Caco-2 (cell line): ENCODE data around the gene ERI3. TPM values are rescaled to one million over a fixed set of nuclear protein-coding genes. Genes with fewer than 3 reads are reported as not detected.

Experiments used
- BruUV-seq: library from RNA; stranded (reverse); fragments of 400-500 nt; replicated peaks from 2 replicates; lab custom pipeline; 2021; lab: Mats Ljungman, UMichigan
- CTCF ChIA-PET: fragments of 300-600 bp; sonication (Branson Sonifier 250); formaldehyde crosslinking; loops from one replicate; lab custom pipeline; 2022; ENCODE audit warnings: antibody characterized with exemption; lab: Charles Lee
- POLR2A ChIA-PET: fragments of 300-600 bp; sonication (Branson Sonifier 250); formaldehyde crosslinking; loops from one replicate; lab custom pipeline; 2022; ENCODE audit warnings: antibody characterized with exemption; lab: Charles Lee
- DNase-seq, 2 experiments: peaks; one replicate each; pipeline versions ENCODE4 v3.0.0 to v3.0.0-alpha.2; 2020 to 2022
- H3K27me3 ChIP-seq: replicated peaks from 2 replicates; pipeline ENCODE4 v1.6.0; 2011; ENCODE audit warnings: low read length; ENCODE audit not compliant: control insufficient read depth, insufficient read depth
- H3K36me3 ChIP-seq: 2 replicates; pipeline ENCODE4 v1.5.1; 2011; ENCODE audit warnings: low read length; ENCODE audit not compliant: control insufficient read depth, insufficient read depth
- H3K4me1 ChIP-seq: fragments of 250-450 bp; sonication (Bioruptor Pico); 2 replicates; pipeline ENCODE4 v1.5.1; 2020; ENCODE audit warnings: mild to moderate bottlenecking
- H3K4me3 ChIP-seq: 2 replicates; pipeline ENCODE4 v1.5.1; 2011; ENCODE audit warnings: low read depth, mild to moderate bottlenecking, control low read depth, low read length
- H3K9me3 ChIP-seq: fragments of 250-450 bp; sonication (Bioruptor Pico); 2 replicates; pipeline ENCODE4 v1.5.1; 2020; ENCODE audit warnings: mild to moderate bottlenecking, moderate library complexity
- H3K27ac Mint-ChIP-seq: one replicate; pipeline ENCODE4 v1.8.0; 2022; ENCODE audit warnings: mixed read lengths; ENCODE audit not compliant: unreplicated experiment
- H3K27me3 Mint-ChIP-seq: one replicate; pipeline ENCODE4 v1.8.0; 2022; ENCODE audit warnings: mixed read lengths; ENCODE audit not compliant: insufficient read depth, unreplicated experiment
- H3K36me3 Mint-ChIP-seq: one replicate; pipeline ENCODE4 v1.8.0; 2022; ENCODE audit warnings: mild to moderate bottlenecking, mixed read lengths; ENCODE audit not compliant: insufficient read depth, unreplicated experiment
- H3K4me1 Mint-ChIP-seq: one replicate; pipeline ENCODE4 v1.8.0; 2022; ENCODE audit warnings: low read depth, mixed read lengths; ENCODE audit not compliant: unreplicated experiment
- H3K4me3 Mint-ChIP-seq: one replicate; pipeline ENCODE4 v1.8.0; 2022; ENCODE audit warnings: mild to moderate bottlenecking, moderate library complexity, mixed read lengths; ENCODE audit not compliant: unreplicated experiment
- H3K9me3 Mint-ChIP-seq: one replicate; pipeline ENCODE4 v1.8.0; 2022; ENCODE audit warnings: mixed read lengths; ENCODE audit not compliant: unreplicated experiment
- intact Hi-C: fragments of 100-400 bp; cut with micrococcal nuclease; formaldehyde crosslinking; loops from one replicate; pipeline ENCODE4 v1.10.0; 2022; ENCODE audit not compliant: unreplicated experiment
- total RNA-seq: library from RNA; stranded (reverse); gene quantifications from 2 replicates; pipeline ENCODE4 v1.2.3, GENCODE V29; 2022
- TF ChIP-seq, protein P1 (sequence below), 2 experiments: fragments of 200-600 bp in 1 of 2; IDR thresholded peaks; 1 replicate in 1 of 2; 2 replicates in 1 of 2; pipeline versions ENCODE4 v1.5.1 to v1.8.0; 2011 to 2022; ENCODE audit warnings: antibody characterized with exemption in 1 of 2, control low read depth in 1 of 2, inconsistent platforms in 1 of 2, low read depth in 1 of 2, low read length in 1 of 2, mild to moderate bottlenecking in 1 of 2, moderate library complexity in 1 of 2; ENCODE audit not compliant: insufficient read depth in 1 of 2, severe bottlenecking in 1 of 2, unreplicated experiment in 1 of 2

ERI3 gene
- total RNA-seq, 1 experiment from 2014 or later: 38.2 TPM

- Histone ChIP-seq H3K36me3 (no peaks in the 10 kb centered on the region), H3K27me3 (no peaks in the 10 kb centered on the region), H3K4me1 (no peaks in the 10 kb centered on the region), H3K4me3 (no peak overlapping the region), H3K9me3 (no peaks in the 10 kb centered on the region)
- Mint-ChIP-seq H3K4me1 (no peaks in the 10 kb centered on the region), H3K36me3 (no peaks in the 10 kb centered on the region), H3K27me3 (no peaks in the 10 kb centered on the region), H3K9me3 (no peaks in the 10 kb centered on the region), H3K27ac (peak overlapping the region; percentile 56), H3K4me3 (no peak overlapping the region)
- BruUV-seq: no TSS peak
- intact Hi-C loops: no loop called here
- ChIA-PET POLR2A (no interaction called here), CTCF (no interaction called here)
- DNase-seq: no peak
- TF ChIP-seq, protein P1, sequence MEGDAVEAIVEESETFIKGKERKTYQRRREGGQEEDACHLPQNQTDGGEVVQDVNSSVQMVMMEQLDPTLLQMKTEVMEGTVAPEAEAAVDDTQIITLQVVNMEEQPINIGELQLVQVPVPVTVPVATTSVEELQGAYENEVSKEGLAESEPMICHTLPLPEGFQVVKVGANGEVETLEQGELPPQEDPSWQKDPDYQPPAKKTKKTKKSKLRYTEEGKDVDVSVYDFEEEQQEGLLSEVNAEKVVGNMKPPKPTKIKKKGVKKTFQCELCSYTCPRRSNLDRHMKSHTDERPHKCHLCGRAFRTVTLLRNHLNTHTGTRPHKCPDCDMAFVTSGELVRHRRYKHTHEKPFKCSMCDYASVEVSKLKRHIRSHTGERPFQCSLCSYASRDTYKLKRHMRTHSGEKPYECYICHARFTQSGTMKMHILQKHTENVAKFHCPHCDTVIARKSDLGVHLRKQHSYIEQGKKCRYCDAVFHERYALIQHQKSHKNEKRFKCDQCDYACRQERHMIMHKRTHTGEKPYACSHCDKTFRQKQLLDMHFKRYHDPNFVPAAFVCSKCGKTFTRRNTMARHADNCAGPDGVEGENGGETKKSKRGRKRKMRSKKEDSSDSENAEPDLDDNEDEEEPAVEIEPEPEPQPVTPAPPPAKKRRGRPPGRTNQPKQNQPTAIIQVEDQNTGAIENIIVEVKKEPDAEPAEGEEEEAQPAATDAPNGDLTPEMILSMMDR (IDR thresholded peaks at IDR 0.05; ENCODE audit: insufficient read depth in 1 of 2, low read depth in 1 of 2, low read length in 1 of 2, severe bottlenecking in 1 of 2, unreplicated experiment in 1 of 2): no peak
Observed at GRCh38 chr1:44251486-44251885, 103.6 kb downstream of the ERI3 start.

GRCh38 chr1:44250068-44250781, 104.8 kb downstream of the ERI3 start:
- TF ChIP-seq, protein P1 (IDR thresholded peaks at IDR 0.05; ENCODE audit: insufficient read depth in 1 of 2, low read depth in 1 of 2, low read length in 1 of 2, severe bottlenecking in 1 of 2, unreplicated experiment in 1 of 2): no peak
- ChIA-PET CTCF (no interaction called here), POLR2A (no interaction called here)
- H3K4me3 ChIP-seq: no peak overlapping the region
- DNase-seq: no peak
- H3K4me1 ChIP-seq: no peaks in the 10 kb centered on the region
- no peak overlapping the region for H3K4me3 Mint-ChIP-seq
- no TSS peak for BruUV-seq
- H3K36me3 ChIP-seq: no peaks in the 10 kb centered on the region
- H3K27me3 Mint-ChIP-seq: no peaks in the 10 kb centered on the region
- H3K9me3 ChIP-seq: no peaks in the 10 kb centered on the region
- no peaks in the 10 kb centered on the region for H3K4me1 Mint-ChIP-seq
- H3K36me3 Mint-ChIP-seq: no peaks in the 10 kb centered on the region
- no peaks in the 10 kb centered on the region for H3K9me3 Mint-ChIP-seq
- H3K27ac Mint-ChIP-seq: no peak overlapping the region
- H3K27me3 ChIP-seq: no peaks in the 10 kb centered on the region
- intact Hi-C loops: no loop called here

DNA sequence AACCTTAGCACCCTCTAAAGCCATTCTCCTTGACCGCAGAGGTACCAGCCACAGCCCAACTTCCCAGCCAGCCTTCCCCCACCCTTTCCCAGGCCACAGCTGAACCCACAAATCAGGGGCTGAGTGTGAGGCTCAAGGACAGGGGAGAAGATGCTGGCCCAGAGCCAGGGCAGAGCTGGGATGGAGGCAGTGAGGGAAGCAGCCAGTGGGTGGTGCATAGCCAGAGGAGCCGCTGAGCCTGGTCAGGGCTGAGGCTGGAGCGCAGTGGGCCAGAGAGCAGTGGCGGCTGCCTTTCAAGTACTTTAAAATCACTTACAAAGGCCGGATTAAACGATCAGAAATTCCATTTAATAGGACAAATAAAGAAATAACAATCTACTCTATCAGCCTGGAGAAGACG, 105.5 kb downstream of the ERI3 start:
- Mint-ChIP-seq H3K4me3 (no peak overlapping the region), H3K36me3 (no peaks in the 10 kb centered on the region), H3K9me3 (no peaks in the 10 kb centered on the region), H3K4me1 (no peaks in the 10 kb centered on the region), H3K27me3 (no peaks in the 10 kb centered on the region), H3K27ac (no peak overlapping the region)
- Histone ChIP-seq H3K36me3 (no peaks in the 10 kb centered on the region), H3K27me3 (no peaks in the 10 kb centered on the region), H3K4me3 (no peak overlapping the region), H3K9me3 (no peaks in the 10 kb centered on the region), H3K4me1 (no peaks in the 10 kb centered on the region)
- TF ChIP-seq, protein P1 (IDR thresholded peaks at IDR 0.05; ENCODE audit: insufficient read depth in 1 of 2, low read depth in 1 of 2, low read length in 1 of 2, severe bottlenecking in 1 of 2, unreplicated experiment in 1 of 2): no peak
- BruUV-seq: no TSS peak
- POLR2A ChIA-PET: no interaction called here
- no peak for DNase-seq
- intact Hi-C loops: no loop called here
- CTCF ChIA-PET: no interaction called here
